Ovary (tissue), 9 donors: Measurements from ENCODE around the gene PRR15L. TPM values are rescaled to one million over a fixed set of nuclear protein-coding genes. Genes with fewer than 3 reads are reported as not detected.

Source experiments
- DNase-seq, 5 donors: peaks; one replicate each; pipeline ENCODE4 v3.0.0-alpha.2; 2019 to 2020
- H3K27ac ChIP-seq, 2 donors: fragments of 200-600 bp; one replicate each; pipeline versions ENCODE4 v1.5.1 to v1.8.0; 2019 to 2022
- H3K27me3 ChIP-seq: fragments of 200-600 bp; one replicate; pipeline ENCODE4 v1.8.0; 2022
- H3K36me3 ChIP-seq: fragments of 200-600 bp; sonication (generic); one replicate; pipeline ENCODE4 v1.5.1; 2019
- H3K4me1 ChIP-seq: one replicate; pipeline ENCODE4 v1.8.1; 2013; ENCODE audit warnings: mild to moderate bottlenecking, moderate library complexity; ENCODE audit not compliant: insufficient read depth
- H3K4me3 ChIP-seq: fragments of 200-600 bp; sonication (generic); one replicate; pipeline ENCODE4 v1.5.1; 2017
- H3K9me3 ChIP-seq, 2 donors: fragments of 200-600 bp in 1 of 2; sonication (generic) in 1 of 2; one replicate each; pipeline versions ENCODE4 v1.5.1 to v1.8.1; 2013 to 2019; ENCODE audit warnings: mild to moderate bottlenecking in 1 of 2, moderate library complexity in 1 of 2
- CTCF ChIP-seq, 3 donors: fragments of 450-650 bp in 2 of 3; fragments of 200-600 bp in 1 of 3; IDR thresholded peaks; one replicate each; pipeline versions ENCODE4 v1.5.1 to v1.8.0; 2016 to 2022; ENCODE audit warnings: antibody characterized with exemption in 3 of 3, mild to moderate bottlenecking in 1 of 3
- EP300 ChIP-seq: sonication (generic); formaldehyde crosslinking; IDR thresholded peaks from one replicate; pipeline ENCODE4 v1.6.1; 2017; ENCODE audit warnings: antibody characterized with exemption
- POLR2A ChIP-seq: fragments of 450-650 bp; IDR thresholded peaks from one replicate; pipeline ENCODE4 v1.6.1; 2017; ENCODE audit warnings: antibody characterized with exemption, mild to moderate bottlenecking, moderate library complexity
- WGBS, 3 donors: extraction: QIAGEN DNeasy Blood & Tissue Kit in 1 of 3; methylation state at CpG; one replicate each; pipeline versions ENCODE4 v1.1.5 to v1.1.7; 2013 to 2017; 5-methylcytosine and 5-hydroxymethylcytosine counted together
- intact Hi-C, 4 donors: fragments of 100-400 bp; cut with DNase I; formaldehyde crosslinking; loops; one replicate each; pipeline versions ENCODE4 v1.11.0 to v1.15.1; 2022 to 2023
- polyA plus RNA-seq, 2 donors: library from polyadenylated mRNA; stranded (reverse); fragments of 200-250 nt in 1 of 2; fragments of 350-450 nt in 1 of 2; fragmentation: Illumina TruSeq in 1 of 2; extraction: RNeasy Lipid Tissue Mini Kit (QIAGEN cat#74804) in 1 of 2; gene quantifications; one replicate each; pipeline ENCODE4 v1.2.3, GENCODE V29; 2013 to 2014
- total RNA-seq, 7 donors: library from RNA; depleted of rRNA in 2 of 7; stranded (reverse); fragments of >200 nt in 2 of 7; fragmentation: NEBNext Ultra II Directional in 3 of 7; extraction: Animal tissue kit (Norgen Biotek cat#: 25700) in 3 of 7; gene quantifications; one replicate each; pipeline versions ENCODE4 v1.1.0 to v1.2.4, GENCODE V29; 2016 to 2023
- donor health status: DM: no; HTN: no; CAD: no; lungs with moderate emphysema.
- donor health status: DM: no; HTN: no; CAD: no.
- donor health status: Bipolar disorder and iron deficiency.
- donor health status: DM: yes; HTN: yes; CAD: no.
- donor health status: DM: no; HTN: no; CAD: no.
- donor health status: DM: yes; HTN: yes; CAD: no.

Gene PRR15L
- total and polyA plus RNA-seq, 9 donors: 0.16 to 22.3 (median 0.38) TPM

GRCh38 chr17:47929218-47930000 lies 28.3 kb downstream of the PRR15L start:
- Histone ChIP-seq H3K27me3 (no peaks in the 10 kb centered on the region), H3K36me3 (no peaks in the 10 kb centered on the region), H3K9me3 (no peaks in the 10 kb centered on the region), H3K4me1 (no peaks in the 10 kb centered on the region), H3K4me3 (no peak overlapping the region), H3K27ac (no peak overlapping the region)
- TF ChIP-seq CTCF (IDR thresholded peaks at IDR 0.05): no peak
- no peak for TF ChIP-seq EP300
- no peak for TF ChIP-seq POLR2A
- 45 to 60% (median 54%) methylated on average over 10 of the region's 10 CpGs for WGBS, 3 donors
- intact Hi-C loops: no loop called here
- no peak for DNase-seq

DNA sequence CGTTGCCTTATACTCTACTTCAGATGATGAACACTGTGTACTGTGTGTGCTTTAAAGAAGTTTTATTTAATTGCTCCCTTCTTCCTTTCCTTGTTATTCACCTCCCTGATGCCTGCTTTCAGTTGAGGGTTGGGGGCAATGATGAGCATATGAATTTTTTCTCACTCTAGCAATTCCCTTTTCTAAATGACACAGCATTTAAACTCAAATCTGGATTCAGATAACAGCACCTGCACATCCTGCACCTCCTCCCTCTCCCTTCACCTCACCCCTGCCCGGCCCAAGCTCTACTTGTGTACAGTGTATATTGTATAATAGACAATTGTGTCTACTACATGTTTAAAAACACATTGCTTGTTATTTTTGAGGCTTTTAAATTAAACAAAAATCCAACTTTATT lies 29.3 kb downstream of the PRR15L start:
- Histone ChIP-seq H3K36me3 (no peaks in the 10 kb centered on the region), H3K27ac (no peak overlapping the region), H3K9me3 (no peaks in the 10 kb centered on the region), H3K27me3 (no peaks in the 10 kb centered on the region), H3K4me3 (no peak overlapping the region), H3K4me1 (no peaks in the 10 kb centered on the region)
- 61 to 82% (median 81%) methylated on average over 2 of the region's 2 CpGs for WGBS, 3 donors
- no peak for DNase-seq
- TF ChIP-seq POLR2A (no peak), EP300 (no peak), CTCF (IDR thresholded peaks at IDR 0.05) (no peak)
- intact Hi-C loops: no loop called here

GRCh38 chr17:47927821-47928400 lies 29.8 kb downstream of the PRR15L start:
- intact Hi-C loops: no loop called here
- 90 to 91% (median 91%) methylated on average over 20 of the region's 20 CpGs for WGBS, 3 donors
- no peak for DNase-seq
- no peak overlapping the region for H3K27ac ChIP-seq
- TF ChIP-seq CTCF (IDR thresholded peaks at IDR 0.05) (no peak), EP300 (no peak)
- no peaks in the 10 kb centered on the region for H3K9me3 ChIP-seq
- no peaks in the 10 kb centered on the region for H3K36me3 ChIP-seq
- no peak overlapping the region for H3K4me3 ChIP-seq
- H3K4me1 ChIP-seq: no peaks in the 10 kb centered on the region
- no peaks in the 10 kb centered on the region for H3K27me3 ChIP-seq

- Histone ChIP-seq H3K27ac (no peak overlapping the region), H3K36me3 (no peaks in the 10 kb centered on the region), H3K4me3 (no peak overlapping the region), H3K4me1 (no peaks in the 10 kb centered on the region), H3K27me3 (no peaks in the 10 kb centered on the region), H3K9me3 (no peaks in the 10 kb centered on the region)
- 30 to 64% (median 56%) methylated on average over 3 of the region's 3 CpGs for WGBS, 3 donors
- no peak for DNase-seq
- intact Hi-C loops: no loop called here
- TF ChIP-seq POLR2A: no peak
- TF ChIP-seq EP300: no peak
Measured at GRCh38 chr17:47925678-47925988, 32.0 kb downstream of the PRR15L start.
